HAP-1 (cell line): ENCODE data around the gene CNTN4.

Source experiments
- DNase-seq, 2 experiments: peaks; one replicate each; pipeline ENCODE4 v3.0.0-alpha.2; 2016 to 2020; ENCODE audit warnings: low spot score in 2 of 2
- H3K27me3 ChIP-seq: fragments of 250-450 bp; sonication (Bioruptor Pico); 2 replicates; pipeline ENCODE4 v1.5.1; 2020; ENCODE audit warnings: low read depth, mild to moderate bottlenecking, moderate library complexity
- H3K36me3 ChIP-seq: fragments of 250-450 bp; sonication (Bioruptor Pico); replicated peaks from 2 replicates; pipeline ENCODE4 v1.5.1; 2020; ENCODE audit warnings: mild to moderate bottlenecking
- H3K4me1 ChIP-seq: fragments of 250-450 bp; sonication (Bioruptor Pico); 2 replicates; pipeline ENCODE4 v1.5.1; 2020; ENCODE audit warnings: mild to moderate bottlenecking
- H3K4me3 ChIP-seq: fragments of 250-450 bp; sonication (Bioruptor Pico); 2 replicates; pipeline ENCODE4 v1.5.1; 2020; ENCODE audit warnings: mild to moderate bottlenecking, moderate library complexity
- H3K9me3 ChIP-seq: fragments of 250-450 bp; sonication (Bioruptor Pico); 2 replicates; pipeline ENCODE4 v1.5.1; 2020; ENCODE audit warnings: mild to moderate bottlenecking, moderate library complexity
- in situ Hi-C: fragments of 300-500 bp; cut with MboI; formaldehyde crosslinking; loops from 3 replicates; pipeline ENCODE4 v1.14.3; 2020; ENCODE audit warnings: low sequenced_read_pairs, inconsistent platforms, mixed read lengths

CNTN4 gene

DNA sequence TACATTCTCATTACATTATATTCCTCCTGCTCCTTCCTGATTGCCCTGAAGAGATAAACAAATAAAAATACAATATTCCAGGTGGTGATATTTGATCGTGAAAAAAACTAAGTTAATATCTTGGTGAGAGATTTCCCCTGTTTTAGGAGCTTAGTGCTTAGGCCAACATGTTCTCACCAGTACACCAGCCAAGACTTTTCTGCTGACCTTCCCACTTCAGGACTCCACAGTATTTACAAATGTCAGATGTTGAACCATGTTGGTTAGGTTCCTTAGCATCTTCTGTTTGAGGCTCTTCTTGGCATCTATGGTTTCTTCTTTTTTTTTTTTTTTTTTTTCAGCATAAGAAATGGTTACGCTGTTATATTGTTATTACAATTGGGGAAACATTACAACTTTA, 764.5 kb downstream of the CNTN4 start:
- H3K27me3 ChIP-seq: no peaks in the 10 kb centered on the region
- H3K4me3 ChIP-seq: no peak overlapping the region
- no peak for DNase-seq
- no peaks in the 10 kb centered on the region for H3K9me3 ChIP-seq
- H3K4me1 ChIP-seq: no peaks in the 10 kb centered on the region
- in situ Hi-C loops: no loop called here
- no peaks in the 10 kb centered on the region for H3K36me3 ChIP-seq

DNA sequence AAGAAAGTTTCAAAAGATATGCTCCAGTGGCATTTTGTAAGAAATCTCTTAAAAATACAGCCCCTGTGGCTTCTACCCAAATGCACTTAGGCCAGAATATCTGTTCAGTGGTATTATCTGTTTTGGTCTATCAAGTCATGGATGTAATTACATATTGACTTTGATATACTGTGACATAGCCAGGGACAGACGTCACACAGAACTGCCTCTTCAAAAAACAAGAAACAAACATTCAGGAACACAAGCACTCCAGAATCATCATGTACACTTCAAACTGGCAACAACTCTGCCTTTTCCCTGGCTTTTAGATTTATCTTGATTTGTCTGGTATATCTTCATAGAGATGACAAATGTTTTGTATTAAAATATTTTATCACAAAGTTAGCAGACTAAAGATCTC, 771.2 kb downstream of the CNTN4 start:
- no peaks in the 10 kb centered on the region for H3K27me3 ChIP-seq
- DNase-seq: no peak
- no peak overlapping the region for H3K4me3 ChIP-seq
- no peaks in the 10 kb centered on the region for H3K36me3 ChIP-seq
- H3K4me1 ChIP-seq: no peaks in the 10 kb centered on the region
- in situ Hi-C loops: no loop called here
- H3K9me3 ChIP-seq: no peaks in the 10 kb centered on the region

DNA sequence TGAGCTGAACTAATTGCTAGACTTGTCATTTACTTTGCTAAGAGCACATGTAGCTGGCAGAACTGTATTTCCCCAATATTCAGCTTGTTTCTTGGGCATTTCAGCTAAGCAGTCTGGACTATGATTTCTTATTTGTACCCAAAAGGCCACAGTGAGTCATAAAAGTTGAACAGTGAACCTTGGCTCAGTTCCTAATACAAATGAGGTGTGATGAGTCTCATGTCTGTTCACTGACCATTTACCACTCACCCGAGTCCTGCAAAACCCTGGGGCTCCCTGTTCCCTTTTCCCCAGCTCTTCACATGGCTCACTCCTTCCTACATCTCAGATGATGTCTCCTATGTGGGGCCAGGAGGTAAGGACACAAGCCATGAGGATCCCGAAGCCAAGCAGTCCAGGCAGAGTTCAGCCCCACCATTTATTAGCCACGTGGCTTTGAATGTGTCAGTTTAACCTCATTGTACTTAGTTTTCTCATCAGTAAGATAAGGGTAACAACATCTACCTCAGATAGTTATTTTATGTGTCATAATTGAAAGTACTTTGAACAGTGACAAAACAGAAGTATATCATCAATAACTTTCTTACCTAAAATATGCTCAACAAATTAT, 772.2 kb downstream of the CNTN4 start:
- Histone ChIP-seq H3K36me3 (no peaks in the 10 kb centered on the region), H3K4me3 (no peak overlapping the region), H3K9me3 (no peaks in the 10 kb centered on the region), H3K27me3 (no peaks in the 10 kb centered on the region), H3K4me1 (no peaks in the 10 kb centered on the region)
- in situ Hi-C loops: no loop called here
- no peak for DNase-seq

DNA sequence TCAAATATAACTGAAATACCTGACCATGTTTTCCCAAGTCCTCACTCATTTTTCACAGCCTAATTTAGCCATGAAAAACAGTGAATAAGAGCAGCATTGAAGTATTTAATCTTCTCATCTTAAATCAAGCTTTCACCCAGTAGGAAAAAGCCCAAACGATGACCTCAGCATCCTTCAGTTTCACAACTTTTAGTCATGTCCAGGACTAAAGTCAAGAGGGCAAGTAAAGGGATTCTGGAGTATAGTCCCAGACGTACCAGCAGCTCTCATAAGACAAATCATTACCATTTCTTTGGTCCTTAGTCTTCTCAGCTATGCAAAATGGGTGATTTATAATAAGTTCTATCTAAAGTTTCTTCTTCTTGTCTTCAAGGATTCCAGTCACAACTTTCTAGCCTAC, 774.2 kb downstream of the CNTN4 start:
- Histone ChIP-seq H3K4me3 (no peak overlapping the region), H3K4me1 (no peaks in the 10 kb centered on the region), H3K36me3 (no peaks in the 10 kb centered on the region), H3K27me3 (no peaks in the 10 kb centered on the region), H3K9me3 (no peaks in the 10 kb centered on the region)
- DNase-seq: no peak
- in situ Hi-C loops: no loop called here

DNA sequence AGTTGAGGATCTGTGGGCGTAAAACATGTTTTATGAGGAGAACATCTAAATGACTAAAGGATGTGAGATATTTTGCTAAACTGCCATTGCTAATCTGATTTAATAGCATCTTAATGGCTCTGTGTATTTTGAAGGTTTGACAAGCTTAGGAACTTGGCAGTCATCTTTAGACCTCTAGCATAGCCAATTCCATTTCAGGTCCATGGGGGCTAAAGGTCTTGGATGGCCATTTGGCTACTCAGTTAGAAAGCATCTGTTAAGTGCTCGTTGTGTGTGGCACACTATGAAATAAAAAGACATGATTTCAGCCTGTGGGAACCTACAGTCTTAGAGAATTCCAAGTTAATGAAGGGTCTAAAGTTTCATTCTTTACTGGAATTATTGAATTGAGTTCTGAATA, 775.3 kb downstream of the CNTN4 start:
- in situ Hi-C loops: no loop called here
- DNase-seq: no peak

DNA sequence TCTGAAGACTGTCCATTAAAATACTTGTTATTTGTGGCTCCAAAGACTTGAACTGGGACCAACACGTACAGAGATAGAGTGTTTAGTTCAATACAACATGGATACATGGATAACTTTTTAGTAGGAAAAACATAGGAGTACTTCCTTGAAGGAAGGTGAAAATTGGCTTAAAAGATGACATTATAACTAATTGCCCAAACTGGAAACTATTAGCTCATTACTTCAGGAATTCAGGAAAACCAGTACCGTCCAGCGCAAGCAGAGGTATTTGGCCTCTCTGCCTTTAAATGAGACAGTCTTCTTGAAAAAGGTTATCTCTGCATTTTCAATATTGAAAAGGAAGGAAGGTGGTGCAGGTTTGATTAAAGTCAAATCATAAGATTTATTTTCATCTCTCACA, 777.0 kb downstream of the CNTN4 start:
- H3K9me3 ChIP-seq: no peaks in the 10 kb centered on the region
- in situ Hi-C loops: no loop called here
- no peaks in the 10 kb centered on the region for H3K36me3 ChIP-seq
- no peak overlapping the region for H3K4me3 ChIP-seq
- H3K27me3 ChIP-seq: no peaks in the 10 kb centered on the region
- DNase-seq: no peak
- no peaks in the 10 kb centered on the region for H3K4me1 ChIP-seq

More for the DNA sequence above, 775.3 kb downstream of the CNTN4 start:
- no peaks in the 10 kb centered on the region for H3K36me3 ChIP-seq
- no peaks in the 10 kb centered on the region for H3K27me3 ChIP-seq
- no peaks in the 10 kb centered on the region for H3K9me3 ChIP-seq
- H3K4me1 ChIP-seq: no peaks in the 10 kb centered on the region
- no peak overlapping the region for H3K4me3 ChIP-seq

DNA sequence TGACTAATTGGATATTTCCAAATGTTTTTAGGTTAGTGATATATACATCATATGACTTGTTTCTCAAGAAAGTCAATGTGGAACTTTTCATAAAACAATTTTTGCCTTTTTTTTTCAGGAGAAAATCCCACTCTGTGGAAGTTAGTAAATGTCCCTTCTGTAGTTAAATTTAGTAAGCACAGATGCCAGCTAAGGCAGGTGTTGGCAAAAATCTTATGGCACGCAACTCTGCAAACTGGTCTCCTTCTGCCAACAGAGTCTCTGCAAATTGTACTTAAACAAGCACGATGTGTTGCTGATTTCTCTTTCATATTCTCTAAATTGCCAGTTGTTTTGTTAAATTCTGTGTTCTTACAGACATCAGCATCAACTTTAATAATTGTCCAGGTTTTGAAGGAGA, 777.7 kb downstream of the CNTN4 start:
- no peaks in the 10 kb centered on the region for H3K9me3 ChIP-seq
- DNase-seq: no peak
- H3K36me3 ChIP-seq: no peaks in the 10 kb centered on the region
- H3K27me3 ChIP-seq: no peaks in the 10 kb centered on the region
- no peak overlapping the region for H3K4me3 ChIP-seq
- in situ Hi-C loops: no loop called here
- H3K4me1 ChIP-seq: no peaks in the 10 kb centered on the region

DNA sequence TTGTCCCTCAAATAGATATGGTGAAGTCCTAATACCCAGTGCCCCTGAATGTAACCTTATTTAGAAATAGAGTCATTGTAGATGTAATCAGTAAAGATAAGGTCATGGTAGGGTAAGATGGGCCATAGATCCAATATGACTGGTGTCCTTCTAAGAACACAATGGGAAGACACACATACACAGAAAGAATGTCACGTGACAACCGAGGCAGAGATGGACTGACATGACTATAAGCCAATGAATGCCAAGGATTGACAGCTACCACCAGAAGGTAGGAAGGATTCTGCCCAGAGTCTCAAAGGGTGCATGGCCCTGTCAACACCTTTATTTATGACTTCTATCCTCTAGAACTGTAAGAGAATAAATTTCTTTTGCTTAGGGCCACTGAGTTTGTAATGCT, 780.4 kb downstream of the CNTN4 start:
- H3K4me1 ChIP-seq: no peaks in the 10 kb centered on the region
- DNase-seq: no peak
- no peak overlapping the region for H3K4me3 ChIP-seq
- no peaks in the 10 kb centered on the region for H3K27me3 ChIP-seq
- no peaks in the 10 kb centered on the region for H3K9me3 ChIP-seq
- H3K36me3 ChIP-seq: no peaks in the 10 kb centered on the region
- in situ Hi-C loops: no loop called here

DNA sequence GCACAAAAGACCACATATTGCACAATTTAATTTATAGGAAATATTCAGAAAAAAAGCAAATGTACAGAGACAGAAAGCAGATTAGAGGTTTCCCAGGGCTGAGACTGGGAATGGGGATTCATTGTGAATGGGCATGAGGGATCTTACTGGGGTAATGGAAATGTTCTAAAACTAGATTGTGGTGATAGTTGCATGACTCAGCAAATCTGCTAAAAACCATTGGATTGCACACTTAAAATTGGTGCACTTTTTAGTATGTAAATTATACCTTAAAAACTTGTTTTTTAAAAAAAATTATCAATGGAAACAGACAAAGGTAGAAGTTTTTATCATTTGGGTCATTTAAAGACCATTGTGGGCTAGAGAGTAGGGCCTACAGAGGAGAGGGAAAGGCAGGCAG, 780.9 kb downstream of the CNTN4 start:
- in situ Hi-C loops: no loop called here

DNA sequence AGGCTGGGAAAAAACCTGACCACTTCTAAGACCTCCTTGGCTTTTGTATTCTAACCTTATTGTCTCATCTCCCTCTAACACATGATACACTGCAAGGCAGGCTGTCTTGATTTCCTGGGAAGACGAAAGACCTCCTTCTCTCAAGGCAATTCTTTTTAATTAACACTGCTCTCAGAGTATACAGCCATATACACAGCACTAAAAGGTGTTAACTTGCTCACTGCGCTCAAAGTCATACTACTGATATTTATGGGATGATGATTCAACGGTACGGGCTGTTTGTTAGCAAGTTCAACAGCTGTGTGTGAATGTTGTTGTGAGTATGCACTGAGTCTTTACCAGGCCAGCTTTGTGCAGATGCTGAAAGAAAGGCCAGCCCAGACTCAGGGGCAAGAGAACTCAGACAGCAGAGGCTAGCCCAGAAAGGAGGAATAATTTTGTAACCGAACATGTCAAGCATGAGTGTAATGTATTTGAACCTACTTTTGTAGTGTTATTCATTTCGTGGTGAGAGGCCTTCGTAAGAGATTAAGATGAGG, 781.6 kb downstream of the CNTN4 start:
- in situ Hi-C loops: no loop called here
- H3K4me1 ChIP-seq: no peaks in the 10 kb centered on the region
- H3K9me3 ChIP-seq: no peaks in the 10 kb centered on the region
- no peaks in the 10 kb centered on the region for H3K36me3 ChIP-seq
- DNase-seq: no peak
- H3K27me3 ChIP-seq: no peaks in the 10 kb centered on the region
- no peak overlapping the region for H3K4me3 ChIP-seq

More for the DNA sequence above, 780.9 kb downstream of the CNTN4 start:
- no peak overlapping the region for H3K4me3 ChIP-seq
- H3K27me3 ChIP-seq: no peaks in the 10 kb centered on the region
- DNase-seq: no peak
- H3K9me3 ChIP-seq: no peaks in the 10 kb centered on the region
- H3K4me1 ChIP-seq: no peaks in the 10 kb centered on the region
- no peaks in the 10 kb centered on the region for H3K36me3 ChIP-seq

DNA sequence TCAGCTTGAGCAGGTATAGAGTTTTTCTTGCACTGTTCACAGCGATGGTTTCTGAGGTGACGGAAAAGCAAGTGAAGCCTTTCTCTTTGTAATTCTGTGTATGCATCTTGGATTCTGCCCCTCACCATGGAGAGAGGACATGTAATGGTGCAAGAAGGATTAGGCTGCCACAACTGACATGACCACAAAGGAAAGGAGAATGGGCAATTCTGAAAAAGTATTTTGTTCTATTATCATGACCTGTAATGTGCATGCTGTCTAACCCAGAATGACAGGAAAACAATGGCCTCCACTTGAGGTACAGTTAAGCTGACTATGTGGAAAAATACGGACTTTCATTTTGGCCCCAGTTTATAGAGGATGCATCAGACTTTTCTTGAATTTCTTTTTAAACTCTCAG, 784.6 kb downstream of the CNTN4 start:
- in situ Hi-C loops: no loop called here

DNA sequence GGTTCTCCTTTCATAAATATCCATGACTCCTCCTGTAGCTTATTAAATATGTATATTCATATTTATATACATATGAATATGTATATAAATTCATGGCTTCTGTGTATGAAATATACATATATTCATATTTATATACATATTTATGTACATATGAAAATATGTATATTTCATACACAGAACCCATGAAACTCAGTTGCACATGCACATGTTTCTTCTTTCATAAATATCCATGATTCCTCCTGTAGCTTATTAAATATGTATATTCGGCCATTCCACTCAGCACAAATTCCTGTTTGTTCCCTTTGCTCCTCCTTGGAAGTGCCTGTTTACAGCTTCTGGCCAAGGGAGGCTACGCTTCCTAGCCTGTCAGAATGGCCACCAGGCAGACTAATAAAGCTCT, 789.9 kb downstream of the CNTN4 start:
- in situ Hi-C loops: no loop called here
- H3K27me3 ChIP-seq: no peaks in the 10 kb centered on the region
- H3K36me3 ChIP-seq: no peaks in the 10 kb centered on the region
- no peak overlapping the region for H3K4me3 ChIP-seq
- DNase-seq: no peak
- no peaks in the 10 kb centered on the region for H3K9me3 ChIP-seq
- H3K4me1 ChIP-seq: no peaks in the 10 kb centered on the region

More for the DNA sequence above, 784.6 kb downstream of the CNTN4 start:
- no peak for DNase-seq
- Histone ChIP-seq H3K27me3 (no peaks in the 10 kb centered on the region), H3K4me1 (no peaks in the 10 kb centered on the region), H3K4me3 (no peak overlapping the region), H3K9me3 (no peaks in the 10 kb centered on the region), H3K36me3 (no peaks in the 10 kb centered on the region)

DNA sequence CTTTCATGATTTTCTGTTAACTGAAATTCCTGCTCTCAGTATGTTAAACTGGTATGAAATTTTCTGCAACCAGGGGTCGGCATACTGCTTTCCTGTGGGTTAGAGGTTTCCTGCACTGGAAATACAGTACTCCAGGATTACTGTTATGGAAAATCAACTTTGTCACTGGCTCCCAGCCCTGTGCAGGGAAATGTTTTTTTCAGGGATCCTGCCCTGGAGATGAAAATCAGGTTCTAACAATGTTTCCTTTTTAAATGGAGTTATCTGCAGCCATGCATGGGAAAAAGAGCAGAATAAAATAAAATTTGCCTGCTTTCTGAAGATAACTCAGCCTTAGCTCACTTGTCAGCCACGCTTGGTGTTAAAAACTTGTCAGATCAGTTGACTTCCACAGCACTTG, 791.1 kb downstream of the CNTN4 start:
- in situ Hi-C loops: no loop called here
- no peak for DNase-seq
- no peaks in the 10 kb centered on the region for H3K9me3 ChIP-seq
- no peaks in the 10 kb centered on the region for H3K27me3 ChIP-seq
- no peaks in the 10 kb centered on the region for H3K36me3 ChIP-seq
- no peak overlapping the region for H3K4me3 ChIP-seq
- H3K4me1 ChIP-seq: no peaks in the 10 kb centered on the region

DNA sequence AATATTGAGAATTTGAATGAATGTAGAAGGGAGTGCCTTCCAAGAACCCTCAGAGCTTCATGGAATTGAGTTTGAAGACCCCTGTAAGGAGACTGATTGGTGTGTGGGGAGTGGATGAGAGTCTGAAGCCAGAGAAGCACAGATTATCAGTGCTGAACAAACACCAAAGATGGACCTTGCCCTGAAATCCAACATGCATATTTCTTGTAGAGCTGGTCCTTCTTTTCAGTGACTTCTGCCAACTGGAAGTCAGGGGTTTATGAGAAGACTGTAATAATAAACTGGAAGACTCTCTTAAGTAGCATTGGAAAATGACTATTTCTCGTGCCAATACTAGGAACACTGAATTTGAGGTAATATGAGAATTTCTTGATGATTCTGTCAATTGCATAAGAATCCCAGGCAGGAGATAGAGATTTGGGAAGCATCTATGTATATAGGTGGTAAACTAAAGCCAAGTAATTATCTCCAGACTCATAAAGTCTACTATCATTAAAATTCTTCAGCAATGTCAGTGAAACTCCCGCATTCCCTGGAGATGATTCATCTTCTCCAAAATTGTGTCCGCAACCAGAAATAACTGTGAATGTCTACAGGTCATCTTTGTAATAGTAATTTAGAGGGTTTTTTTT, 797.8 kb downstream of the CNTN4 start:
- H3K4me1 ChIP-seq: no peaks in the 10 kb centered on the region
- no peaks in the 10 kb centered on the region for H3K36me3 ChIP-seq
- no peaks in the 10 kb centered on the region for H3K9me3 ChIP-seq
- no peak for DNase-seq
- H3K27me3 ChIP-seq: 0 out of 2 replicates have a peak, but pooled peaks cover 3% of the 10 kb centered on the region
- in situ Hi-C loops: no loop called here
- no peak overlapping the region for H3K4me3 ChIP-seq
